Measurements from ENCODE around the gene C1orf198. TPM values are rescaled to one million over a fixed set of nuclear protein-coding genes. Genes with fewer than 3 reads are reported as not detected.

C1orf198 gene
- total and polyA plus RNA-seq, 12 donors, result 26.0 to 66.0 (median 42.9) TPM

DNA sequence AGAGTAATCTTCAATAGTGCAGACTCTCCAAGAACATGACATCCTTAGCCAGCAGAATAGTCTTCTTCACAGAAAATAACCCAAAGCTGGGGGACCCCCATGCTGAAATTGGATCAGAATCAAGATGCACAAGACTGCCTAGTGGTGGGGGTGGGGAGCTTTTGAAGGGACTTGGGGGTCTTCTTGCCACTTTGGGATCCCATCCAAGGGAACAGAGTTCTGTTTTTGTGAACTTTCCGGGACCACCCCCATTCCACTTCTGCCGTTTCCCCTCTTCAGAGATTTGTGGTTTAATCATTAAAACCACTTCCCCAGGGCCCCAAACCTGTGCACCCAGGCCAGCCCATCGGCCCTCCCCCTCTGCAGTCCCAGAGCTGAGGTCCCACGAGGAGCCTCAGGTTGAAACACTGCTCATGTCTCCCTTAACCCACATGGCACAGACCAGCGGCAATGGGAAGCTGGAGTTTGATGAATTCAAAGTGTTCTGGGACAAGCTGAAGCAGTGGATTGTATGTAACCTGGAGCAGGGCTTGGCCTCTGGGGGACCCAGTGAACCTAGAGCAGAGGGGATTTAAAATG lies 76.2 kb downstream of the C1orf198 start:
- no peak for DNase-seq

DNA sequence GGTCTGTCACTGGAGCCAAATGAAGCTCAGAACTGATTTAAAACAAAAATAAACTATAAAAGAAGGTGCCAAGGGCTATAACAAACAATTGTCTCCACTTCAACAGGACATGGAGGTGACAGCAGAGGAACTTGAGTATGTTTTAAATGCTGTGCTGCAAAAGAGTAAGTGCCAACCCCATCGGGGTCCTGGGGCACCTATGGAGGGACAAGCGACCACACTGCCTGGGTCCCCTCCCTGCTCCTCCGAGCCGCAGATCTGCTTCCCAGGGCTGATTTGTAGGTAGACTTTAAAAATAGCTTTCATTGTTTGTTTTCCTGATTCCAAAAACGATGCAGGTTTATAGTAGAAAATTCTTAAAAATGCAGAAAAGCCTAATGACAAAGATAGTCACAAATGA lies 78.3 kb downstream of the C1orf198 start:
- H3K27me3 ChIP-seq, result no peaks in the 10 kb centered on the region
- no peaks in the 10 kb centered on the region for H3K4me1 ChIP-seq
- DNase-seq (no peak), ATAC-seq (no peak)
- H3K9me3 ChIP-seq, result no peaks in the 10 kb centered on the region
- H3K36me3 ChIP-seq, result no peaks in the 10 kb centered on the region
- TF ChIP-seq, protein P1, sequence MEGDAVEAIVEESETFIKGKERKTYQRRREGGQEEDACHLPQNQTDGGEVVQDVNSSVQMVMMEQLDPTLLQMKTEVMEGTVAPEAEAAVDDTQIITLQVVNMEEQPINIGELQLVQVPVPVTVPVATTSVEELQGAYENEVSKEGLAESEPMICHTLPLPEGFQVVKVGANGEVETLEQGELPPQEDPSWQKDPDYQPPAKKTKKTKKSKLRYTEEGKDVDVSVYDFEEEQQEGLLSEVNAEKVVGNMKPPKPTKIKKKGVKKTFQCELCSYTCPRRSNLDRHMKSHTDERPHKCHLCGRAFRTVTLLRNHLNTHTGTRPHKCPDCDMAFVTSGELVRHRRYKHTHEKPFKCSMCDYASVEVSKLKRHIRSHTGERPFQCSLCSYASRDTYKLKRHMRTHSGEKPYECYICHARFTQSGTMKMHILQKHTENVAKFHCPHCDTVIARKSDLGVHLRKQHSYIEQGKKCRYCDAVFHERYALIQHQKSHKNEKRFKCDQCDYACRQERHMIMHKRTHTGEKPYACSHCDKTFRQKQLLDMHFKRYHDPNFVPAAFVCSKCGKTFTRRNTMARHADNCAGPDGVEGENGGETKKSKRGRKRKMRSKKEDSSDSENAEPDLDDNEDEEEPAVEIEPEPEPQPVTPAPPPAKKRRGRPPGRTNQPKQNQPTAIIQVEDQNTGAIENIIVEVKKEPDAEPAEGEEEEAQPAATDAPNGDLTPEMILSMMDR (IDR thresholded peaks at IDR 0.05), result no peak
- intact Hi-C loops (cut with DNase I), result loop anchor here in 1 of 10 donors (10.0 kb wide), 1 partner anchor 425 kb away; no protein-coding TSS in a partner anchor
- WGBS, 2 donors, result 78 to 85% methylated on average over 5 of the region's 5 CpGs
- no peak overlapping the region for H3K4me3 ChIP-seq
- no peak overlapping the region for H3K27ac ChIP-seq

More for the DNA sequence above, 76.2 kb downstream of the C1orf198 start:
- TF ChIP-seq, protein P1 (IDR thresholded peaks at IDR 0.05), result no peak
- Histone ChIP-seq H3K4me1 (no peaks in the 10 kb centered on the region), H3K27me3 (no peaks in the 10 kb centered on the region), H3K36me3 (no peaks in the 10 kb centered on the region), H3K9me3 (no peaks in the 10 kb centered on the region), H3K27ac (no peak overlapping the region), H3K4me3 (no peak overlapping the region)
- no peak for ATAC-seq
- 76 to 83% methylated on average over 5 of the region's 5 CpGs for WGBS, 2 donors
- intact Hi-C loops (cut with DNase I), result loop anchor here in 1 of 10 donors (10.0 kb wide), 1 partner anchor 423 kb away; no protein-coding TSS in a partner anchor

GRCh38 chr1:230788561-230789275 lies 79.6 kb downstream of the C1orf198 start:
- ATAC-seq (no peak), DNase-seq (no peak)
- 92 to 96% methylated on average over 10 of the region's 10 CpGs for WGBS, 2 donors
- H3K4me1 ChIP-seq, result no peaks in the 10 kb centered on the region
- no peaks in the 10 kb centered on the region for H3K9me3 ChIP-seq
- H3K27ac ChIP-seq, result no peak overlapping the region
- TF ChIP-seq, protein P1 (IDR thresholded peaks at IDR 0.05), result no peak
- intact Hi-C loops (cut with DNase I), result no loop called here
- no peak overlapping the region for H3K4me3 ChIP-seq
- no peaks in the 10 kb centered on the region for H3K27me3 ChIP-seq
- no peaks in the 10 kb centered on the region for H3K36me3 ChIP-seq

DNA sequence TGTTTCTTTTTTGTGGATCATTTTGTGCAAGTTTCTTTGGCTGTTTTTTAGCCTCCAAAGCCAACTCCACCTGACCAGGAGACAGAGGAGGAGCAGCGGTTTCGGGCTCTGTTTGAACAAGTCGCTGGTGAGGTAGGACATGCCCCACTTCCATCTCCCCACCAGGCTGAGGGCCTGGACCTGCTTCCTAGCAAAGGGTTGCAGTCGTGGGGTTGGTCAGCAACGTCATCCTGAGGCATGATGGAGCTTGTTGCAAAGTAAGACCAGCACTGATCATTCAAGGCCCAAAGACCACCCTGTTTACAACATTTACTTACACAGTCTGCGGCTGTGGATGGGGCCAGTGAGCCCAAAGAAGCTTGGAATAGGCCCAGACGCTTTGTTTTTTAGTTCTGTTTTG lies 80.8 kb downstream of the C1orf198 start:
- 91 to 97% methylated on average over 7 of the region's 7 CpGs for WGBS, 2 donors
- H3K36me3 ChIP-seq, result no peaks in the 10 kb centered on the region
- DNase-seq (no peak), ATAC-seq (no peak)
- TF ChIP-seq, protein P1 (IDR thresholded peaks at IDR 0.05), result no peak
- no peak overlapping the region for H3K4me3 ChIP-seq
- H3K27ac ChIP-seq, result no peak overlapping the region
- no peaks in the 10 kb centered on the region for H3K9me3 ChIP-seq
- H3K27me3 ChIP-seq, result no peaks in the 10 kb centered on the region
- no peaks in the 10 kb centered on the region for H3K4me1 ChIP-seq
- intact Hi-C loops (cut with DNase I), result loop anchor here in 1 of 10 donors (1.0 kb wide), 1 partner anchor 45 kb away; no protein-coding TSS in a partner anchor

Other genes with a start within 250 kb of the C1orf198 start
- 10 to 100 TPM; 20.1 to 36.5 (median 24.7) TPM for gene COG2, start 226.0 kb downstream of the C1orf198 start, total RNA-seq
- gene COG2, start 226.0 kb downstream of the C1orf198 start, polyA plus RNA-seq, result 10 to 100 TPM in 1 of 2 donors, 1 to 10 TPM in 1; 7.5 to 10.6 TPM
- 10 to 100 TPM; 44.2 to 87.5 (median 63.3) TPM for gene AGT, start 154.4 kb downstream of the C1orf198 start, total RNA-seq
- gene AGT, start 154.4 kb downstream of the C1orf198 start, polyA plus RNA-seq, result 10 to 100 TPM; 52.6 to 94.7 TPM
- under 1 TPM in 3 of 10 donors, not detected in 7; 0.22 to 0.25 (median 0.24) TPM for gene CAPN9, start 121.1 kb downstream of the C1orf198 start, total RNA-seq
- not detected for gene CAPN9, start 121.1 kb downstream of the C1orf198 start, polyA plus RNA-seq
- gene TTC13, start 110.3 kb upstream of the C1orf198 start, total RNA-seq, result 1 to 10 TPM; 4.3 to 9.5 (median 7.3) TPM
- 1 to 10 TPM; 5.8 to 9.2 TPM for gene TTC13, start 110.3 kb upstream of the C1orf198 start, polyA plus RNA-seq
- 10 to 100 TPM; 19.8 to 28.3 (median 26.0) TPM for gene ARV1, start 110.6 kb upstream of the C1orf198 start, total RNA-seq
- 10 to 100 TPM; 26.9 to 60.3 TPM for gene ARV1, start 110.6 kb upstream of the C1orf198 start, polyA plus RNA-seq
- gene FAM89A, start 171.7 kb upstream of the C1orf198 start, total RNA-seq, result 10 to 100 TPM in 1 of 10 donors, 1 to 10 TPM in 9; 4.1 to 14.3 (median 5.3) TPM
- 1 to 10 TPM; 4.8 to 9.9 TPM for gene FAM89A, start 171.7 kb upstream of the C1orf198 start, polyA plus RNA-seq